HG03103 (cell line): ENCODE data around the gene RPS3A.
"Not testable (repeated sequence)": the region's sequence is repeated elsewhere in the genome, so short reads cannot be mapped to it uniquely, and the experiment has no call there.

Experiments used
- ATAC-seq: cut with Tn5 transposase; IDR thresholded peaks from one replicate; pipeline ENCODE4 v1.9.1; 2021; ENCODE audit warnings: low read depth; ENCODE audit not compliant: unreplicated experiment

RPS3A gene

GRCh38 chr4:151099229-151099975 lies at the start of gene RPS3A:
RPS3A (plus strand) TSS chr4:151099628; CDS start chr4:151099653, 25 bp downstream.
- peak; percentile 92 for ATAC-seq

DNA sequence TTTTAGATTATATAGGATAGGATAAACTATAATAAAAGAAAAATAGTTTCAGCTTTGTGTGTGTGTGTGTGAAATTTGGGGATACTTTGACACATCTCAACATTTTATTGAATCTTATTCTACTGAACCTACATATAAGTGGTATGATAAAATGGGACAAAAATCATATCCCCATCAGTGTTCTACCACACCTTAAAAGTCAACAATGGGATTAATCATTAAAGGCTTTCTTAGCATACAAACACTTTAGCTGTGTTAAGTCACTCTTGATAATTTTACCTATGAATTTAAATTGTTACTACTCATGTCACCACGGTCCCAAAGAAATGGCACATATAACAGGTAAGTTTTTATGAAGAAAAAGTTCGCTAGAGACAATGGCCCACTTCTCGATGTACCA lies 46.6 kb upstream of the RPS3A start:
- ATAC-seq: no peak

- no peak for ATAC-seq
These were observed 43.9 kb upstream of the RPS3A start for GRCh38 chr4:151055539-151055938.

- not testable (repeated sequence) for ATAC-seq
These were observed 36.3 kb upstream of the RPS3A start for GRCh38 chr4:151063143-151063542.

- no peak for ATAC-seq
These were observed 32.0 kb upstream of the RPS3A start for GRCh38 chr4:151067316-151067970.

- ATAC-seq: no peak
These were observed 25.0 kb upstream of the RPS3A start for GRCh38 chr4:151074416-151074916.

DNA sequence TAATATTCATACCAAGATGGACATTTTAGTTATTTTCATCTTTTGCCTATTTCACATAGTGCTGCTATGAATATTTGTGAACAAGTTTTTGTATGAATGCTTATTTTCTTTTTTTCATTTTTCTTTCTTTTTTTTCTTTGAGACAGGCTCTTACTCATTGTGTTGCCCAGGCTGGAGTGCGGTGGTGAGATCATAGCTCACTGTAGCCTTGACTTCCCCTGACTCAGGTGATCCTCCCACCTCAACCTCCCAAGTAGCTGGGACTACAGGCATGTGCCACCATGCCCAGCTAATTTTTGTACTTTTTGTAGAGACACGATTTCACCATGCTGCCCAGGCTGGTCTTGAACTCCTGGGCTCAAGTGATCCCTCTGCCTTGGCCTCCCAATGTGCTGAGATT lies 21.4 kb upstream of the RPS3A start:
- ATAC-seq: not testable (repeated sequence)

DNA sequence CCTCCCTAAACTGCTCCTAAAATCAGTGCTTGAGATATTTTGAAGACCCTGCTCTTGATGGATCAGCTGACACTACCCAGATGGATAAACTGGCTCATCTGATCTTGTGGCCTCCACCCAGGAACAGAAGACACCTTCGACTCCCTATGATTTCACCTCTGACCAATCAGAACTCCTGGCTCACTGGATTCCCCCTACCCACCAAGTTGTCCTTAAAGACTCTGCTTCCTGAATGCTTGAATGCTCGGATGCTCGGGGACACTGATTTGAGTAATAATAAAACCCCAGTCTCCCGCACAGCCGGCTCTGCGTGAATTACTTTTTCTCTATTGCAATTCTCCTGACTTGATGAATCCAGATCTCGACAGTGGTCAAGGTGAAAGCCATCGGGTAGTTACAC lies 12.0 kb upstream of the RPS3A start:
- ATAC-seq: no peak

DNA sequence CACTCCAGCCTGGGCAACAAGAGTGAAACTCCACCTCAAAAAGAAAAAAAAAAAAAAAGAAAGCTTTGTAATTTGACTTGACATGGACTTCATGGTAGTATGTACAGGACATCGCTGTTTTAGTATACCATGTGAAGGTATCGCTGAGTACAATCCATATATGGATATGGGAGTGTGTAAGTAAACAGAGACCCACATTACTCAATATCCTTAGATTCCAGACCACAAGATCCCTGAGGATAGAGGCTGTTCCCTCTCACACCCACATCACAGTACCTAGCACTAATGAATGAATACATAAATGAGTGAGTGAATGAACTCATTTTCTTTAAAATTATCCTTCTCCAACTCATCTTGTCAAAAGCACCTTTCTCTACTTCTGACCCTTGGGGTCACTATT lies 8.4 kb upstream of the RPS3A start:
- no peak for ATAC-seq

DNA sequence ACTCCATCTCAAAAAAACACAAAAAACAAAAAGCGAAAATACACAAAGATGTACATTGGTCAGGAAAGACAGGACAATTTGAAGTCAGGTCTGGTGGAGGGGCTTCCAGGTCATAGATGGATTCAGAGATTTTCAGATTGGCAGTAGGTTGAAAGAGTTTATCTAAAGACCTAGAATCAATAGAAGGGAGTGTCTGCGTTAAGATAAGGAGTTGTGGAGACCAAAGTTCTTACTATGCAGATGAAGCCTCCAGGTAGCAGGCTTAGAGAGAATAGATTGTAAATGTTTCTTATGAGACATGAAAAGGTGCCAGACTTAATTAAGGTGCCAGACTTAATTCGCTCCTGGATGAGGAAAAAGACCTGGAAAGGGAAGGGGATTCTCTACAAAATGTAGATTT lies 6.9 kb upstream of the RPS3A start:
- no peak for ATAC-seq

DNA sequence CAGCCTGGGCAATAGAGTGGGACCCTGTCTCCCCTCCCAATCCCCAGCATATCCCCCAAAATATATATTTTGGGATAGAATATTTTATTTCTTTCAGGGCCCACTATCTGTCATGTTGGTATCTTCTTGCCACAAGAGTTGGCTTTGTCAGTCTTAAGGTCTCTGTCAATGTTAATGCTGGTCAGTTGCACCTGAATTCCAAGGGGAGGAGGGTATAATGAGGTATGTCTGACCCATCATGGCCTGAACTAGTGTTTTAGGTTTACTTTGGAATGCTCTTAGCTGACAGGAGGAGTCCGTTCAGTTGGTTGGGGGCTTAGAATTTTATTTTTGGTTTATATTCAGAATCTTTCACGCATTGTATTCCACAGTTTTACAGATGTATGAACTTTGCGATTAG lies 6.2 kb upstream of the RPS3A start:
- ATAC-seq: no peak

DNA sequence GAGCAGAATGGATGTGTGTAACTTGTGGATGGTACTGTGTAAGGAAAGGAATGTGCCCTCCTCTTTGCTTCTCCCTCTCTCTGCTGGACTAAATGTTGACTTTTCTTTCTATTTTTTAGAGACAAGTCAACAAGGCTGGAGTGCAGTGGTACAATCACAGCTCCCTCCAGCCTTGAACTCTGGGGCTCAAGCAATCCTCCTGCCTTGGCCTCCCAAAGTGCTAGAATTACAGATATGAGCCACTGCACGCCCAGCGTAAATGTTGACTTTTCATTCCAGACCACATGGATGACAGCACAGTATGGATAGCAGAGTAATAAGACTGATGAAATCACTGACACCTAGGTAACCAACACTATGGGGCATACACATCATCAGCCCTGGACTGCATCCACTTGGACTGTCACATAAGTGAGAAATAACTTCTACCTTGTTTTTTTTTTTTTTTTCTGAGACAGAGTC lies 5.1 kb upstream of the RPS3A start:
- no peak for ATAC-seq

DNA sequence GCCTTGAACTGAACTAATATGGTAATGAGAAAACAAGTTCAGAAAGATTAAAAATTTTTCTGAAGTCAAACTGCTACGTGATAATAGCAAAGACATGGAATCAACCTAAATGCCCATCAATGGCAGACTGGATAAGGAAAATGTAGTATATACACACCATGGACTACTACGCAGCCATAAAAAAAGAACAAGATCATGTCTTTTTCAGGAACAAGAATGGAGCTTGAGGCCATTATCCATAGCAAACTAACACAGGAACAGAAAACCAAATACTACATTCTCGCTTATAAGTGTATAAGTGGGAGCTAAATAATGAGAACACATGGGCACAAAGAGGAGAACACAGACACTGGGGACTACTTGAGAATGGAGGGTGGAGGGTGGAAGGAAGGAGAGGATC lies 4.3 kb upstream of the RPS3A start:
- ATAC-seq: no peak

DNA sequence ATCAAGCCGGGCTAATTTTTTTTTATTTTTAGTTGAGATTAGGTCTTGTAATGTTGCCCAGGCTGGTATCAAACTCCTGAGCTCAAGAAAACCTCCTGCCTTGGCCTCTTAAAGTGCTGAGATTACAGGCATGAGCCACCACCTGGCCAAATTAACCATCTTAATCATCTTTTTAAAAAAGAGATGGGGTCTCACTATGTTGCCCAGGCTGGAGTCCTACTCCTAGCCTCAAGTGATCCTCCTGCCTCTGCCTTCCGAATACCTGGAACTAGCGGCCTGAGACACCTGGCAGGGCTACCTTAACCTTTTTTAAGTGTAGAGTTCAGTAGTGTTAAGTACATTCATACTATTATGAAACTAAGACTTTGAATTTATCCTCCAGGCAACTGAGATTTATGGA lies 1.7 kb upstream of the RPS3A start:
- ATAC-seq: no peak

GRCh38 chr4:151098979-151099228 lies 524 bp upstream of the RPS3A start:
- no peak for ATAC-seq

DNA sequence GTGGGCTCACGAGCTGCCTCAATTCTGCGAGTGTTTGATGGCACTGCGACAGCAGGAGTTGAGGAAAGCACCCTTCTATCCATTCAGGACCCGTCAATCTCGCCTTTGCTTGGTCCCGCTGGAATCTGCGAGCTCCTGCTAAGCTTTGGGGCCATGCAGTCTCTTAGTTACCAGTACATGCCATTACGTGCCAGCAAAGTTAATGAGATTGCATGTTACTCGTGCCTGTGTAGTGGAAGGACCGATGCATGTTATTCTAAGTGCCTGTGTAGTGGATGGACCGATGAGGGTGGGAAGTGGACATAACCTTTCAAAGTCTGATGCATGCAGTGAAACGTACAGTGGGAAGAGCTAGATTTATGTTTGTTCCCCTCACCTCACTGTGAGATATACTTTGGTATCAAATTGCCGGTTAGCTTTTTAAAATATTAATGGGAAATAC lies 569 bp downstream of the RPS3A start:
- ATAC-seq: no peak

- ATAC-seq: no peak
These were observed 1.1 kb downstream of the RPS3A start for GRCh38 chr4:151100531-151100930.

GRCh38 chr4:151103758-151104157 lies 4.3 kb downstream of the RPS3A start:
- no peak for ATAC-seq

- ATAC-seq: no peak
These were observed 5.2 kb downstream of the RPS3A start for GRCh38 chr4:151104621-151105020.

DNA sequence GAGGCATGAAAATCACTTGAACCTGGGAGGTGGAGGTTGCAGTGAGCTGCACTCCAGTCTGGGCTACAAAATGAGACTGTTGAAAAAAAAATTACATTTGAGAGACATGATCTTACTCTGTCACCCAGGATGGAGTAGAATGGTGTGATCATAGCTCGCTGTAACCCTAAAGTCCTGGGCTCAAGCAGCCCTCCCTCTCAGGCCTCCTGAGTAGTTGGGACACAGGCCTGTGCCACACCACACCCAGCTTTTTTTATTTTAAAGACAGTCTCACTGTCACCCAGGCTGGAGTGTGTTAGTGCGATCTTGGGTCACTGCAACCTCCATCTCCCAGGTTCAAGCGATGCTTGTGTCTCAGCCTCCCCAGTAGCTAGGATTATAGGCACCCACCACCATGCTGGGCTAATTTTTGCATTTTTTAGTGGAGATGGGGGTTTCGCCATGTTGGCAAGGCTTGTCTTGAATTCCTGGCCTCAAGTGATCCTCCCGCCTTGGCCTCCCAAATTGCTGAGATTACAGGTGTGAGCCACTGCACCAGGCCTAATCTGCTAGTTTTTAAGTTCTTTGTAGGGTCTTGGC lies 6.1 kb downstream of the RPS3A start:
- ATAC-seq: no peak

DNA sequence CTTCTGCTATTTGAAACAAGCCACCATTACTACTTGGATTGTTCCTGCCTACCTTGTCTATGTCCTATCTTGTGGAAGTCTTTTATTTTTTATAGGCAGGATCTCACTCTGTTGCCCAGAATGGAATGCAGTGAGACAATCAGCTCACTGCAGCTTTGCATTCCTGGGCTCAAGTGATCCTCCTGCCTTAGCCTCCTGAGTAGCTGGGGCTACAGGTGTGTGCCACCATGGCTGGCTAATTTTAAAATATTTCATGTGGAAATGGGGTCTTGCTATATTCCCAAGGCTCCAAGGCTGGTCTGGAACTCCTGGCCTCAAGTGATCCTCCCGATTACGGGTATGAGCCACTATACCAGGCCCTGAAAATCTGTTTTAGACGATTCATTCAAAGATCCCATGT lies 7.6 kb downstream of the RPS3A start:
- ATAC-seq: no peak

- ATAC-seq: no peak
These were observed 10.8 kb downstream of the RPS3A start for GRCh38 chr4:151110236-151110635.
